ENCODE data around the gene SLC8A3. TPM values are rescaled to one million over a fixed set of nuclear protein-coding genes. Genes with fewer than 3 reads are reported as not detected.

Gene SLC8A3
- total RNA-seq, 1 donor from 2014 or later = not detected

DNA sequence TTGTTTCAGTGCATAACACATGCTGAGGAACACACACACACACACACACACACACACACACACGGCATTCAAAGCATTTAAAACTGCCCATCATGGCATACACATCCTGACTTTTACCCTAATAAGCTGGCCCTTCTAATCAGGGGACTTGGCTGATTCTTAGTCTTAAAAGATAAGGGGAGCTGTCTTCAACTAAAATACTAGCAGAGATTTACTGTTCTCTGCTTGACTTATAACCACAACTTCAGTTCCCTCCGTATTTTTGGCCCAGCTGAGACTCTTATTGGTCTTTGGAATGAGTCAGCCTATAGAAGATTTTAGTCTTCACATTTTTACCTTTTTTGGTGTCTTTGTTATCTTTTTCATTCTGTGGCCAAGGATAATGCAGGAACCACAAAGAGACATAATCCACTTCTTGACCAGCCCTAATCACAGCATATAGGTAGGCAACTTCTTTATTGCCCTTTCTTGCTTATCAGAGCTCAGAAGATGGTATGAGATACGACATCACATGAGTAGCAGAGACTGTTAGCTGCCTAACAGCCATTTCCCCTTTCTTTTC lies 25.1 kb upstream of the SLC8A3 start:
- Mint-ChIP-seq H3K4me1 (ENCODE audit: unreplicated experiment) (no peaks in the 10 kb centered on the region), H3K27me3 (ENCODE audit: unreplicated experiment) (peaks cover 2% of the 10 kb centered on the region), H3K27ac (ENCODE audit: unreplicated experiment) (no peak overlapping the region), H3K4me3 (ENCODE audit: unreplicated experiment) (no peak overlapping the region), H3K9me3 (ENCODE audit: unreplicated experiment) (no peaks in the 10 kb centered on the region), H3K36me3 (ENCODE audit: unreplicated experiment) (no peaks in the 10 kb centered on the region)
- no peak for DNase-seq (ENCODE audit: extremely low spot score, unreplicated experiment)
- TF ChIP-seq CTCF (IDR thresholded peaks at IDR 0.05) = no peak

- Mint-ChIP-seq H3K27ac (ENCODE audit: unreplicated experiment) (no peak overlapping the region), H3K9me3 (ENCODE audit: unreplicated experiment) (no peaks in the 10 kb centered on the region), H3K36me3 (ENCODE audit: unreplicated experiment) (no peaks in the 10 kb centered on the region), H3K4me1 (ENCODE audit: unreplicated experiment) (no peaks in the 10 kb centered on the region), H3K27me3 (ENCODE audit: unreplicated experiment) (peaks cover 2% of the 10 kb centered on the region), H3K4me3 (ENCODE audit: unreplicated experiment) (no peak overlapping the region)
- TF ChIP-seq CTCF (IDR thresholded peaks at IDR 0.05) = no peak
- DNase-seq (ENCODE audit: extremely low spot score, unreplicated experiment) = no peak
Observed at GRCh38 chr14:70212752-70213151, 24.0 kb upstream of the SLC8A3 start.

DNA sequence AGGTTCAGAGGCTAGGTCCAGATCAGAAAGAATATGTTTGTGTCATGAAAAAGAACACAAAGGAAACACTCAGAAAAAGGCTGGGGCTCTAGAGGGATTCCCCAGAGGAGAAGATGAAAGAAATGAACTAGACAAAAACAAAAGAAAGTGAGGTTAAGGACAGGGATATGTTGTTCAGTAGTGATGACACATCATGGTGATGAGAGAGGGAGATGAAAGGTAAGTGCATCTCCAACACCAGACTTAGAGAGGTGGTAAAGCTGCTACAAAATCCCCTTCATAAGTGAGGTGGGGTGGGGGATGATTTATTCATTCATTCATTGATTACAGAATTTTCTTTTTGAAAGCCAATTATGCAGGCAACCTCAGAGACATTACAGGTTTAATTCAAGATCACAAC lies 19.6 kb upstream of the SLC8A3 start:
- no peaks in the 10 kb centered on the region for H3K9me3 Mint-ChIP-seq (ENCODE audit: unreplicated experiment)
- no peaks in the 10 kb centered on the region for H3K4me1 Mint-ChIP-seq (ENCODE audit: unreplicated experiment)
- H3K4me3 Mint-ChIP-seq (ENCODE audit: unreplicated experiment) = no peak overlapping the region
- no peak overlapping the region for H3K27ac Mint-ChIP-seq (ENCODE audit: unreplicated experiment)
- no peak for TF ChIP-seq CTCF (IDR thresholded peaks at IDR 0.05)
- no peaks in the 10 kb centered on the region for H3K27me3 Mint-ChIP-seq (ENCODE audit: unreplicated experiment)
- H3K36me3 Mint-ChIP-seq (ENCODE audit: unreplicated experiment) = no peaks in the 10 kb centered on the region
- no peak for DNase-seq (ENCODE audit: extremely low spot score, unreplicated experiment)

DNA sequence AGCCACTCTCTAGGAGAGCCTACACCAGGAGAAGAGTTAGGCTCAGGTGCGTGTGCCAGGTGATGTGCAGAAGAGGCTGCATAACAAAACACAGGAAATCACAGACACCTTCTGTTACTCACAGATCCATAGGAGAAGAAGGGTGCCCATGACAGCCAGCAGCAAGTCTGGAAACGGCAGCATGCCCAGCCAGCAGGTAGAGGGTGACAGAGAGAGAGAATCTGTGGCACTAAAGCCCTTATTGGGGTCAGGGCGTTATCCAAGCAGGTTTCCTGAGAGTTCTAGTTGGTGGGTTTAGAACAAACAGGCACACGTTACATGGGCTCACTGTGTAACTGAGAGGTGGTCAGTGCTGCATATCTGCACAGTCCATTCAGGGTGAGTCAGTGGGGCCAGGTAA lies 14.9 kb upstream of the SLC8A3 start:
- Mint-ChIP-seq H3K27ac (ENCODE audit: unreplicated experiment) (no peak overlapping the region), H3K4me3 (ENCODE audit: unreplicated experiment) (no peak overlapping the region), H3K27me3 (ENCODE audit: unreplicated experiment) (peaks cover 10% of the 10 kb centered on the region), H3K36me3 (ENCODE audit: unreplicated experiment) (no peaks in the 10 kb centered on the region), H3K4me1 (ENCODE audit: unreplicated experiment) (no peaks in the 10 kb centered on the region), H3K9me3 (ENCODE audit: unreplicated experiment) (no peaks in the 10 kb centered on the region)
- DNase-seq (ENCODE audit: extremely low spot score, unreplicated experiment) = no peak
- TF ChIP-seq CTCF (IDR thresholded peaks at IDR 0.05) = no peak

DNA sequence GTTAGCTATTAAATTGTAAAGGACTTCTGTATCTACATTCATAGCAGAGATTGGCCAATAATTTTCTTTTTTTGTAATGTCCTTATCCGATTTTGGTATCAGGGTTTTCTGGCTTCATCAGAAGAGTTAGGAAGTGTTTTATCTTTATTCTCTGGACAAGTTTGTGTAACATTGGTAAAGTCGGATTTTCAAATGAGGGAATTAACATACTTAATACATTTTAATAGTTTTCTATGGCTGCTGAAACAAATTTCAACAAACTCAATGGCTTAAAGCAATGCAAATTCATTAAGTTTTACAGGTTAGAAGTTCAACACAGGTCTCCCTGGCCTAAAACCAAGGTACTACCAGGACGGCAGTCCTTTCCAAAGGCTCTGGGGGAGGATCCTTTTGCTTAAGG lies 13.2 kb upstream of the SLC8A3 start:
- Mint-ChIP-seq H3K27me3 (ENCODE audit: unreplicated experiment) (peaks cover 17% of the 10 kb centered on the region), H3K36me3 (ENCODE audit: unreplicated experiment) (no peaks in the 10 kb centered on the region), H3K4me1 (ENCODE audit: unreplicated experiment) (no peaks in the 10 kb centered on the region), H3K27ac (ENCODE audit: unreplicated experiment) (no peak overlapping the region), H3K9me3 (ENCODE audit: unreplicated experiment) (no peaks in the 10 kb centered on the region), H3K4me3 (ENCODE audit: unreplicated experiment) (no peak overlapping the region)
- DNase-seq (ENCODE audit: extremely low spot score, unreplicated experiment) = no peak
- TF ChIP-seq CTCF (IDR thresholded peaks at IDR 0.05) = no peak
